ENCODE data around the gene TCF3.

The TCF3 gene

GRCh38 chr19:1610579-1610978, 41.8 kb downstream of the TCF3 start:
- Histone ChIP-seq H3K9ac (ENCODE audit: low read depth, low read length) (no peak overlapping the region), H3K4me1 (ENCODE audit: insufficient read depth, low read length) (no peaks in the 10 kb centered on the region), H3K36me3 (ENCODE audit: insufficient read depth, low read depth, low read length) (peaks cover 58% of the 10 kb centered on the region)

GRCh38 chr19:1609680-1610474, 42.5 kb downstream of the TCF3 start:
- Histone ChIP-seq H3K4me1 (ENCODE audit: insufficient read depth, low read length) (no peaks in the 10 kb centered on the region), H3K4me3 (ENCODE audit: low read length) (no peak overlapping the region), H3K9me3 (ENCODE audit: insufficient read depth, low read depth, low read length) (no peaks in the 10 kb centered on the region), H3K36me3 (ENCODE audit: insufficient read depth, low read depth, low read length) (peaks cover 51% of the 10 kb centered on the region), H3K27me3 (ENCODE audit: insufficient read depth, low read length) (no peaks in the 10 kb centered on the region), H3K9ac (ENCODE audit: low read depth, low read length) (no peak overlapping the region), H3K27ac (ENCODE audit: low read length) (no peak overlapping the region)

More at GRCh38 chr19:1610579-1610978, 41.8 kb downstream of the TCF3 start:
- Histone ChIP-seq H3K27me3 (ENCODE audit: insufficient read depth, low read length) (no peaks in the 10 kb centered on the region), H3K4me3 (ENCODE audit: low read length) (no peak overlapping the region), H3K27ac (ENCODE audit: low read length) (no peak overlapping the region), H3K9me3 (ENCODE audit: insufficient read depth, low read depth, low read length) (no peaks in the 10 kb centered on the region)

GRCh38 chr19:1609103-1609396, 43.4 kb downstream of the TCF3 start:
- Histone ChIP-seq H3K27me3 (ENCODE audit: insufficient read depth, low read length) (no peaks in the 10 kb centered on the region), H3K27ac (ENCODE audit: low read length) (no peak overlapping the region), H3K9ac (ENCODE audit: low read depth, low read length) (no peak overlapping the region), H3K4me1 (ENCODE audit: insufficient read depth, low read length) (no peaks in the 10 kb centered on the region), H3K9me3 (ENCODE audit: insufficient read depth, low read depth, low read length) (no peaks in the 10 kb centered on the region), H3K4me3 (ENCODE audit: low read length) (no peak overlapping the region), H3K36me3 (ENCODE audit: insufficient read depth, low read depth, low read length) (peaks cover 43% of the 10 kb centered on the region)

GRCh38 chr19:1608359-1609102, 43.9 kb downstream of the TCF3 start:
- no peaks in the 10 kb centered on the region for H3K9me3 ChIP-seq (ENCODE audit: insufficient read depth, low read depth, low read length)
- no peak overlapping the region for H3K27ac ChIP-seq (ENCODE audit: low read length)
- H3K4me3 ChIP-seq (ENCODE audit: low read length): no peak overlapping the region
- H3K9ac ChIP-seq (ENCODE audit: low read depth, low read length): no peak overlapping the region
- no peaks in the 10 kb centered on the region for H3K4me1 ChIP-seq (ENCODE audit: insufficient read depth, low read length)
- H3K27me3 ChIP-seq (ENCODE audit: insufficient read depth, low read length): no peaks in the 10 kb centered on the region
- H3K36me3 ChIP-seq (ENCODE audit: insufficient read depth, low read depth, low read length): peaks cover 38% of the 10 kb centered on the region

GRCh38 chr19:1606138-1606651, 46.2 kb downstream of the TCF3 start:
- Histone ChIP-seq H3K9ac (ENCODE audit: low read depth, low read length) (peak overlapping the region; percentile 88), H3K9me3 (ENCODE audit: insufficient read depth, low read depth, low read length) (no peaks in the 10 kb centered on the region), H3K36me3 (ENCODE audit: insufficient read depth, low read depth, low read length) (peaks cover 15% of the 10 kb centered on the region), H3K27ac (ENCODE audit: low read length) (peak overlapping the region; percentile 52), H3K4me1 (ENCODE audit: insufficient read depth, low read length) (no peaks in the 10 kb centered on the region), H3K4me3 (ENCODE audit: low read length) (peak overlapping the region; percentile 87), H3K27me3 (ENCODE audit: insufficient read depth, low read length) (no peaks in the 10 kb centered on the region)

- Histone ChIP-seq H3K36me3 (ENCODE audit: insufficient read depth, low read depth, low read length) (peaks cover 9% of the 10 kb centered on the region), H3K27me3 (ENCODE audit: insufficient read depth, low read length) (no peaks in the 10 kb centered on the region), H3K9ac (ENCODE audit: low read depth, low read length) (peak within 1 kb of the TSS; percentile 90), H3K4me1 (ENCODE audit: insufficient read depth, low read length) (no peaks in the 10 kb centered on the region), H3K4me3 (ENCODE audit: low read length) (peak within 1 kb of the TSS; percentile 87), H3K27ac (ENCODE audit: low read length) (peak within 1 kb of the TSS; percentile 52), H3K9me3 (ENCODE audit: insufficient read depth, low read depth, low read length) (no peaks in the 10 kb centered on the region)
Measured at GRCh38 chr19:1605236-1606137, 46.9 kb downstream of the TCF3 start, which contains the start of gene UQCR11. Gene UQCR11, minus strand, starts transcription at chr19:1605462. Its CDS starts 53 bp downstream, at chr19:1605409.

- Histone ChIP-seq H3K9ac (ENCODE audit: low read depth, low read length) (no peak overlapping the region), H3K9me3 (ENCODE audit: insufficient read depth, low read depth, low read length) (no peaks in the 10 kb centered on the region), H3K36me3 (ENCODE audit: insufficient read depth, low read depth, low read length) (peaks cover 19% of the 10 kb centered on the region), H3K4me1 (ENCODE audit: insufficient read depth, low read length) (no peaks in the 10 kb centered on the region), H3K4me3 (ENCODE audit: low read length) (no peak overlapping the region), H3K27ac (ENCODE audit: low read length) (no peak overlapping the region), H3K27me3 (ENCODE audit: insufficient read depth, low read length) (no peaks in the 10 kb centered on the region)
Measured at GRCh38 chr19:1602091-1602707, 50.2 kb downstream of the TCF3 start.

GRCh38 chr19:1601613-1602064, 50.8 kb downstream of the TCF3 start:
- no peak overlapping the region for H3K4me3 ChIP-seq (ENCODE audit: low read length)
- peaks cover 25% of the 10 kb centered on the region for H3K36me3 ChIP-seq (ENCODE audit: insufficient read depth, low read depth, low read length)
- H3K9ac ChIP-seq (ENCODE audit: low read depth, low read length): no peak overlapping the region
- no peaks in the 10 kb centered on the region for H3K27me3 ChIP-seq (ENCODE audit: insufficient read depth, low read length)
- no peak overlapping the region for H3K27ac ChIP-seq (ENCODE audit: low read length)
- no peaks in the 10 kb centered on the region for H3K9me3 ChIP-seq (ENCODE audit: insufficient read depth, low read depth, low read length)
- no peaks in the 10 kb centered on the region for H3K4me1 ChIP-seq (ENCODE audit: insufficient read depth, low read length)

GRCh38 chr19:1599460-1599846, 53.0 kb downstream of the TCF3 start:
- Histone ChIP-seq H3K4me1 (ENCODE audit: insufficient read depth, low read length) (no peaks in the 10 kb centered on the region), H3K27ac (ENCODE audit: low read length) (no peak overlapping the region), H3K4me3 (ENCODE audit: low read length) (no peak overlapping the region), H3K9me3 (ENCODE audit: insufficient read depth, low read depth, low read length) (no peaks in the 10 kb centered on the region), H3K27me3 (ENCODE audit: insufficient read depth, low read length) (no peaks in the 10 kb centered on the region), H3K36me3 (ENCODE audit: insufficient read depth, low read depth, low read length) (peaks cover 34% of the 10 kb centered on the region), H3K9ac (ENCODE audit: low read depth, low read length) (no peak overlapping the region)

GRCh38 chr19:1598777-1599459, 53.5 kb downstream of the TCF3 start:
- Histone ChIP-seq H3K4me3 (ENCODE audit: low read length) (no peak overlapping the region), H3K9me3 (ENCODE audit: insufficient read depth, low read depth, low read length) (no peaks in the 10 kb centered on the region), H3K36me3 (ENCODE audit: insufficient read depth, low read depth, low read length) (peaks cover 34% of the 10 kb centered on the region), H3K9ac (ENCODE audit: low read depth, low read length) (no peak overlapping the region), H3K27ac (ENCODE audit: low read length) (no peak overlapping the region), H3K27me3 (ENCODE audit: insufficient read depth, low read length) (no peaks in the 10 kb centered on the region), H3K4me1 (ENCODE audit: insufficient read depth, low read length) (no peaks in the 10 kb centered on the region)

Data from iPS-20b (cell line).